Coronary artery (tissue), 2 donors: ENCODE measurements around the gene EDN3.

ENCODE experiments used
- DNase-seq: peaks from one replicate; pipeline ENCODE4 v3.0.0-alpha.2; 2017; ENCODE audit warnings: low spot score
- H3K27ac ChIP-seq, 2 donors: fragments of 200-600 bp; sonication (generic); one replicate each; pipeline ENCODE4 v1.5.1; 2016 to 2019
- H3K4me3 ChIP-seq: fragments of 200-600 bp; sonication (generic); 2 replicates; pipeline ENCODE4 v1.5.1; 2016; ENCODE audit warnings: mild to moderate bottlenecking, moderate library complexity
- CTCF ChIP-seq: fragments of 200-600 bp; sonication (generic); IDR thresholded peaks from one replicate; pipeline ENCODE4 v1.5.1; 2019; ENCODE audit warnings: antibody characterized with exemption

EDN3 gene

GRCh38 chr20:59300333-59301081, at the start of gene EDN3:
Gene EDN3 (plus strand): TSS chr20:59300611. CDS start chr20:59300813, 202 bp downstream.
- DNase-seq: no peak
- Histone ChIP-seq H3K4me3 (no peak within 1 kb of the TSS), H3K27ac (no peak within 1 kb of the TSS)
- TF ChIP-seq CTCF: no peak

- TF ChIP-seq CTCF: no peak
Observed at GRCh38 chr20:59253325-59253724, 47.1 kb upstream of the EDN3 start.

GRCh38 chr20:59253779-59254319, 46.6 kb upstream of the EDN3 start:
- Histone ChIP-seq H3K4me3 (no peak overlapping the region), H3K27ac (no peak overlapping the region)
- DNase-seq: no peak
- TF ChIP-seq CTCF: no peak

More at GRCh38 chr20:59253325-59253724, 47.1 kb upstream of the EDN3 start:
- Histone ChIP-seq H3K4me3 (no peak overlapping the region), H3K27ac (no peak overlapping the region)
- DNase-seq: no peak

GRCh38 chr20:59255256-59255655, 45.2 kb upstream of the EDN3 start:
- DNase-seq: no peak
- Histone ChIP-seq H3K27ac (no peak overlapping the region), H3K4me3 (no peak overlapping the region)
- TF ChIP-seq CTCF: no peak

GRCh38 chr20:59258221-59258621, 42.2 kb upstream of the EDN3 start:
- H3K4me3 ChIP-seq: no peak overlapping the region
- no peak overlapping the region for H3K27ac ChIP-seq
- no peak for TF ChIP-seq CTCF
- DNase-seq: no peak

- Histone ChIP-seq H3K4me3 (no peak overlapping the region), H3K27ac (no peak overlapping the region)
- DNase-seq: no peak
- no peak for TF ChIP-seq CTCF
Observed at GRCh38 chr20:59259946-59260345, 40.5 kb upstream of the EDN3 start.

GRCh38 chr20:59265298-59265697, 35.1 kb upstream of the EDN3 start:
- no peak overlapping the region for H3K27ac ChIP-seq
- no peak for TF ChIP-seq CTCF
- no peak overlapping the region for H3K4me3 ChIP-seq
- DNase-seq: no peak
